ENCODE data around the gene MRRF.
"Not testable (repeated sequence)": the region's sequence is repeated elsewhere in the genome, so short reads cannot be mapped to it uniquely, and the experiment has no call there.

MRRF gene

GRCh38 chr9:122356627-122357026 lies 91.9 kb downstream of the MRRF start:
- H3K4me3 ChIP-seq (ENCODE audit: low read length), result no peak overlapping the region
- no peak for TF ChIP-seq ZNF274 (IDR thresholded peaks at IDR 0.05; ENCODE audit: low read depth, low read length)

- H3K4me3 ChIP-seq (ENCODE audit: low read length), result no peak overlapping the region
- no peak for TF ChIP-seq ZNF274 (IDR thresholded peaks at IDR 0.05; ENCODE audit: low read depth, low read length)
These were observed 96.2 kb downstream of the MRRF start for GRCh38 chr9:122360891-122361290.

GRCh38 chr9:122363131-122363530 lies 98.4 kb downstream of the MRRF start:
- H3K4me3 ChIP-seq (ENCODE audit: low read length), result not testable (repeated sequence)

GRCh38 chr9:122364117-122364782 lies 99.6 kb downstream of the MRRF start:
- TF ChIP-seq ZNF274 (IDR thresholded peaks at IDR 0.05; ENCODE audit: low read depth, low read length), result no peak
- H3K4me3 ChIP-seq (ENCODE audit: low read length), result no peak overlapping the region

GRCh38 chr9:122364783-122365150 lies 100.1 kb downstream of the MRRF start:
- TF ChIP-seq ZNF274 (IDR thresholded peaks at IDR 0.05; ENCODE audit: low read depth, low read length), result no peak

GRCh38 chr9:122366074-122366660 lies 101.5 kb downstream of the MRRF start:
- H3K4me3 ChIP-seq (ENCODE audit: low read length), result no peak overlapping the region
- TF ChIP-seq ZNF274 (IDR thresholded peaks at IDR 0.05; ENCODE audit: low read depth, low read length), result no peak

More at GRCh38 chr9:122364783-122365150, 100.1 kb downstream of the MRRF start:
- H3K4me3 ChIP-seq (ENCODE audit: low read length), result no peak overlapping the region

- no peak for TF ChIP-seq ZNF274 (IDR thresholded peaks at IDR 0.05; ENCODE audit: low read depth, low read length)
- H3K4me3 ChIP-seq (ENCODE audit: low read length), result no peak overlapping the region
These were observed 102.4 kb downstream of the MRRF start for GRCh38 chr9:122367065-122367464.

- TF ChIP-seq ZNF274 (IDR thresholded peaks at IDR 0.05; ENCODE audit: low read depth, low read length), result no peak
- no peak overlapping the region for H3K4me3 ChIP-seq (ENCODE audit: low read length)
These were observed 103.2 kb downstream of the MRRF start for GRCh38 chr9:122367774-122368460.

GRCh38 chr9:122368642-122369041 lies 104.0 kb downstream of the MRRF start:
- no peak for TF ChIP-seq ZNF274 (IDR thresholded peaks at IDR 0.05; ENCODE audit: low read depth, low read length)
- H3K4me3 ChIP-seq (ENCODE audit: low read length), result no peak overlapping the region

GRCh38 chr9:122370303-122370702 lies 105.6 kb downstream of the MRRF start:
- TF ChIP-seq ZNF274 (IDR thresholded peaks at IDR 0.05; ENCODE audit: low read depth, low read length), result no peak
- peak overlapping the region; percentile 32; the same call in 1 of the 2 replicates for H3K4me3 ChIP-seq (ENCODE audit: low read length)

- peak within 1 kb of the TSS; percentile 36; the same call in 1 of the 2 replicates for H3K4me3 ChIP-seq (ENCODE audit: low read length)
- no peak for TF ChIP-seq ZNF274 (IDR thresholded peaks at IDR 0.05; ENCODE audit: low read depth, low read length)
These were observed 106.4 kb downstream of the MRRF start, which contains the start of gene PTGS1 for GRCh38 chr9:122370869-122371755. PTGS1 (plus strand) TSS chr9:122371024; CDS start chr9:122371085, 61 bp downstream.

- H3K4me3 ChIP-seq (ENCODE audit: low read length), result no peak overlapping the region
- no peak for TF ChIP-seq ZNF274 (IDR thresholded peaks at IDR 0.05; ENCODE audit: low read depth, low read length)
These were observed 107.2 kb downstream of the MRRF start for GRCh38 chr9:122371846-122372245.

GRCh38 chr9:122372856-122373845 lies 108.5 kb downstream of the MRRF start:
- H3K4me3 ChIP-seq (ENCODE audit: low read length), result no peak overlapping the region
- TF ChIP-seq ZNF274 (IDR thresholded peaks at IDR 0.05; ENCODE audit: low read depth, low read length), result no peak

Data from GM08714 (cell line).